Measurements from ENCODE around the gene LOXHD1.
A peak's percentile ranks its signal among the peaks of the same experiment; 100 is the strongest.

The LOXHD1 gene

GRCh38 chr18:46538376-46538775 is 118.6 kb downstream of the LOXHD1 start:
- DNase-seq, result no peak

GRCh38 chr18:46536215-46536874 is 120.7 kb downstream of the LOXHD1 start:
- DNase-seq, result no peak

GRCh38 chr18:46531482-46531881 is 125.5 kb downstream of the LOXHD1 start:
- no peak for DNase-seq

GRCh38 chr18:46528037-46528436 is 129.0 kb downstream of the LOXHD1 start:
- DNase-seq, result no peak

- no peak for DNase-seq
Measured at GRCh38 chr18:46519870-46520269, 137.2 kb downstream of the LOXHD1 start.

GRCh38 chr18:46518438-46518837 is 138.6 kb downstream of the LOXHD1 start:
- DNase-seq, result no peak

- no peak for DNase-seq
Measured at GRCh38 chr18:46516555-46516954, 140.5 kb downstream of the LOXHD1 start.

GRCh38 chr18:46510386-46510785 is 146.6 kb downstream of the LOXHD1 start:
- no peak for DNase-seq

GRCh38 chr18:46509530-46509929 is 147.5 kb downstream of the LOXHD1 start:
- no peak for DNase-seq

GRCh38 chr18:46506974-46507586 is 149.9 kb downstream of the LOXHD1 start:
- no peak for DNase-seq

- DNase-seq, result no peak
Measured at GRCh38 chr18:46502444-46502843, 154.6 kb downstream of the LOXHD1 start.

GRCh38 chr18:46497129-46497528 is 159.9 kb downstream of the LOXHD1 start:
- no peak for DNase-seq

- DNase-seq, result no peak
Measured at GRCh38 chr18:46488471-46489213, 168.4 kb downstream of the LOXHD1 start.

- no peak for DNase-seq
Measured at GRCh38 chr18:46485675-46486194, 171.3 kb downstream of the LOXHD1 start.

GRCh38 chr18:46484971-46485370 is 172.0 kb downstream of the LOXHD1 start:
- DNase-seq, result no peak

GRCh38 chr18:46482831-46483230 is 174.2 kb downstream of the LOXHD1 start:
- no peak for DNase-seq

GRCh38 chr18:46481847-46482245 is 175.2 kb downstream of the LOXHD1 start:
- DNase-seq, result no peak

- DNase-seq, result peak; percentile 31
Measured at GRCh38 chr18:46481048-46481846, 175.8 kb downstream of the LOXHD1 start.

GRCh38 chr18:46480226-46480625 is 176.8 kb downstream of the LOXHD1 start:
- no peak for DNase-seq

GRCh38 chr18:46478796-46479195 is 178.2 kb downstream of the LOXHD1 start:
- no peak for DNase-seq

GRCh38 chr18:46477425-46478011 is 179.5 kb downstream of the LOXHD1 start:
- no peak for DNase-seq

- DNase-seq, result no peak
Measured at GRCh38 chr18:46475390-46475752, 181.6 kb downstream of the LOXHD1 start.

Measured in effector CD8-positive, alpha-beta T cell (primary cell).